ENCODE results near the gene GALC. TPM values are rescaled to one million over a fixed set of nuclear protein-coding genes. Genes with fewer than 3 reads are reported as not detected.

Gene GALC
- total and polyA plus RNA-seq, 9 of the 15 experiments (the other 6 are each of a cell fraction or from before 2014, with no cell fraction given): 1.6 to 15.0 (median 7.3) TPM

GRCh38 chr14:87898301-87898700 is 94.7 kb downstream of the GALC start:
- DNase-seq (ENCODE audit: extremely low read depth in 1 of 4, low spot score in 3 of 4): no peak
- Histone ChIP-seq H4K20me1 (replicated peaks; ENCODE audit: control insufficient read depth, insufficient read depth, low read length) (no peaks in the 10 kb centered on the region), H3K9me1 (ENCODE audit: control insufficient read depth, insufficient read depth, low read length) (no peaks in the 10 kb centered on the region), H3K27me3 (ENCODE audit: control insufficient read depth in 2 of 2, insufficient read depth in 2 of 2, low read length in 2 of 2) (no peaks in the 10 kb centered on the region), H3K9me3 (replicated peaks; ENCODE audit: control insufficient read depth, insufficient read depth, low read depth, low read length) (no peaks in the 10 kb centered on the region), H3K4me1 (replicated peaks in 1 of 2; ENCODE audit: control insufficient read depth in 2 of 2, insufficient read depth in 2 of 2, low read length in 2 of 2) (no peaks in the 10 kb centered on the region), H3K79me2 (ENCODE audit: control insufficient read depth, insufficient read depth, low read length) (no peaks in the 10 kb centered on the region), H3K4me3 (no peak overlapping the region), H3K9ac (ENCODE audit: insufficient read depth in 1 of 2, low read depth in 2 of 2, low read length in 2 of 2) (no peak overlapping the region), H3K4me2 (ENCODE audit: insufficient read depth, low read length) (no peak overlapping the region), H2AFZ (ENCODE audit: low read depth, low read length) (no peak overlapping the region), H3K27ac (ENCODE audit: extremely low read depth, low read depth, low read length) (no peak overlapping the region), H3K36me3 (ENCODE audit: control insufficient read depth, insufficient read depth, low read length) (no peaks in the 10 kb centered on the region)
- POLR2A ChIA-PET: no interaction called here
- intact Hi-C loops (cut with micrococcal nuclease): loop anchor here (5.0 kb wide), 1 partner anchor 91 kb away; no protein-coding TSS in a partner anchor
- CTCF ChIA-PET (ENCODE audit: low intra/inter-chr PET ratio): no interaction called here
- FAIRE-seq: no peak
- in situ Hi-C loops (cut with MboI): no loop called here
- ATAC-seq: no peak
- no TSS peak for BruUV-seq (replicated peaks)
- 0% methylated on average over 3 of the region's 3 CpGs for WGBS (ENCODE audit: insufficient coverage, low coverage, missing lambda C conversion rate)
- no peak for TF ChIP-seq TAF15 (IDR thresholded peaks at IDR 0.05; ENCODE audit: low read depth, low read length)
- no peak for TF ChIP-seq ZFPM2 (CRISPR knock-in tag; IDR thresholded peaks at IDR 0.05)
- no peak for TF ChIP-seq ZNF79 (CRISPR knock-in tag; IDR thresholded peaks at IDR 0.05; ENCODE audit: low read depth)
- TF ChIP-seq HLTF (IDR thresholded peaks at IDR 0.05): no peak
- no peak for TF ChIP-seq ARID4B (CRISPR knock-in tag; IDR thresholded peaks at IDR 0.05)
- no peak for TF ChIP-seq SFPQ (IDR thresholded peaks at IDR 0.05; ENCODE audit: low read depth, low read length)
- TF ChIP-seq ZBTB33 (CRISPR knock-in tag; IDR thresholded peaks at IDR 0.05): no peak
- TF ChIP-seq CCAR2 (IDR thresholded peaks at IDR 0.05; ENCODE audit: low read depth, low read length): no peak
- no peak for TF ChIP-seq GABPB1 (CRISPR knock-in tag; IDR thresholded peaks at IDR 0.05)
- TF ChIP-seq HDAC8 (tag; IDR thresholded peaks at IDR 0.05): no peak
- TF ChIP-seq E2F1 (CRISPR knock-in tag; IDR thresholded peaks at IDR 0.05): no peak
- TF ChIP-seq EHMT2 (IDR thresholded peaks at IDR 0.05): no peak
